ENCODE measurements around the gene KLRG1.

Gene KLRG1

GRCh38 chr12:9040484-9041186, 51.3 kb downstream of the KLRG1 start:
- no peak for DNase-seq (ENCODE audit: low read depth in 2 of 2)

DNA sequence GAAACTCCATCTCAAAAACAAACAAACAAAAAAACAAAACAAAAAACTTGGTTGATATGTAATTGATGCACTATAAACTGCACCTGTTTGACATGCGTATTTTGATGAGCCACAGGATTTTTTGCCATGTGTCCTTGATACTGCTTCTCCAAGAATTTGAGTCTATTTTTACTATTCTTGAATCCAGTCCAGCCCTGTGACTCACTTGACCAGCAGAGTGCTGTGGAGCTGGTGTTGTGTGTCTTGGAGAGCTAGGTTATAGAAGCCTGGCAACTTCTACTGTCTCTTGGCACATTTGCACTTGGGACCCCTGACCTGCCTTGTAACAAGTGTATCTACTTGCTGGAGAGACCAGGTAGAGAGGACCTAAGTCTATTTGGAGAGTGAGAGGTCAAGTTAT, 52.0 kb downstream of the KLRG1 start:
- no peak for DNase-seq (ENCODE audit: low read depth in 2 of 2)

GRCh38 chr12:9043766-9044165, 54.4 kb downstream of the KLRG1 start:
- DNase-seq (ENCODE audit: low read depth in 2 of 2): no peak

DNA sequence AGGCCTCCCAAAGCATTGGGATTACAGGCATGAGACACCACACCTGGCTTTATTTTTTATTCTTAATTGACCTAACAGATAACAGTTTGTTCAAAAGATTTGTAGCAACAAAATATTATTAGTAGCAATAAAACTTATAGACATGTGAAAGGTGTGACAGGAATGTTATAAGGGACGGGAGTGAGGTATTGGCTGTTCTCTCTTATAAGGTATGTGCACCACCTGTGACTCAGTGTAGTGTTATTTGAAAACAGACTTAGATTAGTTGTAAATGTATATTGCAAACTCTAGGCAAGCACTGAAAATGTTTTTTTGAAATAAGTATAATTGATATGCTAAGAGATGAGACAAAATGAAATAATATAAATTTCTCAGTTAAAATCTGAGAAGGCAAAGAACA, 57.8 kb downstream of the KLRG1 start:
- DNase-seq (ENCODE audit: low read depth in 2 of 2): no peak

DNA sequence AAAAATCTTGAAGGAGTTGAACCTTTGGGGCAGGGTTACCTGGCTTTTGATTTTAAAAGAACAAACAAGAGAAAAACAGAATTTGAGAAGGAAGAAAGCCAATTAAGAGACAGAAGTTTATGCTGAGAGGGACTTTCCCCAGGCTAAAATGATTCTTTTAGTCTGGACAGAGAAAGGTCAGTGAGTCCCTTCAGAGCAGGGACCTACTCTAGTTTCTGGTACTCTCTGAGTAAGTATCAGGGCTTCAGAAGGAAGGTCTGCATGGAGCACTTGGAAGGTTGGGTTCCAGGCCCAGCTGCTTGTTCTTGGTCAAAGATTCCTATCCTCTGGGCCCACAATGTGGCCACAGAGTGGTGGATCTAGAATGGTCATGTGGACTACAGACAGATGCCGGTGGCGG, 59.6 kb downstream of the KLRG1 start:
- DNase-seq (ENCODE audit: low read depth in 2 of 2): no peak

DNA sequence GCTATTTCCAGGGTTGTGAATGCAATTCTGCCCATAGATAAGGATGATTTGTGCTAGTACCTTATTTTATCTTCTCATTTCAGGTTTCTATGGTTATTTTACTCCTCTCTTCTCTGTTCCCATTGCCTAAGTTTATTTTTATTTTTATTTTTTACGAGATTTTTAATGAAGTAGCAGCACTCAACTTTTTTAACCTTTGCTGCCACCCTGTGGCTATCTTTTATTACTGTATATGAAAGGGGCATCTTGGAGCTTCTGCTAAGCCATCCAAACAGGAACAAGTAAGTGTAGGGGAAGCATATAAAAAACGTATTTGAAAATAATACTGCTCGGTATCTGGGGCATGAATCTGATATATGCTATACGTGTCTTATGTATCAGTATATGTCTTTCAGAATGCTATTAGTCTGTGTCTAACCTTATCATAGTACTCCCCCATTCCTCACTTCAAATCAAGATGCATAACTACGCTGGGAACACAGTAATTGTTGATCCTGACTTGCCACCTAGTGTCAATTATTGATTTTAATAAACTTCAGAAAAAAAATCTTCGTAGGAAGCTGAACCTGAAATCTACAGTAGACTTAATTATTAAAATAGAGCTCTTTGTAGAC, 60.3 kb downstream of the KLRG1 start:
- no peak for DNase-seq (ENCODE audit: low read depth in 2 of 2)

DNA sequence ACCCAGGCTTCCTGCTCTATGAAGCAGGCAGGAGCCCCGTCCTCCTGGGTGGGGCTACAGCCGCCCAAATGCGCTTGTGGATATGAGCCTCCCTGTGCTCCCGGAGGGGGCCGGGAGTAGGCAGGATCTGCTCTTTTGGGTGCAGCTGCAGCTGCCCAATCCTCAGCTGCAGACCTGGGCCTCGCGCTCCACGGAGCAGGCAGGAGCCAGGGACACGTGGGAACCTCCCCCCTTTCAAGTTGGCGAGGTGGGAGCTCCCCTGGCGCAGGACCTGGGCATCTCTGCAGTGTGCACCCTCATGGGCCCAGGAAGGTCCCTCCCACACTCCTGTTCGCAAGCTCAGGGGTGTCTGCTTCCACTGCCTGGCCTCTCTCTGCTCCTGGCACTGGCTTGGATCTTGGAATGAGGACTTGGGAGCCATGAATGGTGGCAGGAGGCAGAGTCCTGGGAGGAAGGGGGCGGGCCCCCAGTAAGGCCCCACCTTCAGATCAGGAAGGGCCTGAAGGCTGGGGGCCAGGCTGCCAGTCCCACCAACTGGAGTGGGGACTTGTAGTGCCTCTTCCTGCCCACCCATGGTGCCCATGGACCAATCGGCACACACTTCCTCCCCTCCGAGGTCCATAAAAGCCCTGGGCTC, 61.3 kb downstream of the KLRG1 start:
- DNase-seq (ENCODE audit: low read depth in 2 of 2): no peak

DNA sequence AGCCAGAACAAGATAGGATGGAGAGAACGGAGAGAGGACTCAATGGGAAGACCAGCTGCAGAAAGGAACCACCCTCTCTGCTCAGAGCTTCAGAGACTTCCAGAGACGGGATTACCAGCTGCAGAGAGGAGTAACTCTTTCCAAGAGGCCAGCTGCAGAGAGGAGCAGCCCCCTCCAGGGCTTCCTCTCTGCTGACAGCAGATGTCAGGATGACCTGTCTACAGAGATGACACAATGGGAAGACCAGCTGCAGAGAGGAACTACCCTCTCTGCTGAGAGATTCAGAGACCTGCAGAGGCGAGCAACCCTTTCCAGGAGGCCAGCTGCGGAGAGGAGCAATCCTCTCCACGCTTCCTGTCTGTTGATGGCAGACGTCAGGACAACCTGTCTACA, 61.8 kb downstream of the KLRG1 start:
- no peak for DNase-seq (ENCODE audit: low read depth in 2 of 2)

- DNase-seq (ENCODE audit: low read depth in 2 of 2): no peak
These were observed 63.3 kb downstream of the KLRG1 start for GRCh38 chr12:9052610-9053009.

All from stimulated activated CD8-positive, alpha-beta memory T cell treated with anti-CD3 and anti-CD28 coated beads, Interleukin-7, amount 100 ng/mL, for 4 hours (primary cell).